Measurements from ENCODE around the gene TMEM129. TPM values are rescaled to one million over a fixed set of nuclear protein-coding genes. Genes with fewer than 3 reads are reported as not detected.

Gene TMEM129, protein sequence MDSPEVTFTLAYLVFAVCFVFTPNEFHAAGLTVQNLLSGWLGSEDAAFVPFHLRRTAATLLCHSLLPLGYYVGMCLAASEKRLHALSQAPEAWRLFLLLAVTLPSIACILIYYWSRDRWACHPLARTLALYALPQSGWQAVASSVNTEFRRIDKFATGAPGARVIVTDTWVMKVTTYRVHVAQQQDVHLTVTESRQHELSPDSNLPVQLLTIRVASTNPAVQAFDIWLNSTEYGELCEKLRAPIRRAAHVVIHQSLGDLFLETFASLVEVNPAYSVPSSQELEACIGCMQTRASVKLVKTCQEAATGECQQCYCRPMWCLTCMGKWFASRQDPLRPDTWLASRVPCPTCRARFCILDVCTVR
- total RNA-seq: 10 to 100 TPM; 27.6 to 42.5 (median 40.3) TPM
- 10 to 100 TPM in 1 of 2 donors, 1 to 10 TPM in 1; 5.6 to 43.2 TPM for polyA plus RNA-seq
- long read RNA-seq, donor 1, transcript TMEM129-202 (4 exons, 2,810 nt): major isoform, 110 of 225 reads
- long read RNA-seq, donor 1, transcript TMEM129-204 (2 exons, 958 nt): minor isoform, 5 of 225 reads
- long read RNA-seq, donor 1, transcript TMEM129-201 (3 exons, 2,678 nt): minor isoform, 20 of 225 reads
- long read RNA-seq, donor 1, partial matches to known transcripts: 56 of 225 reads
- long read RNA-seq, donor 1, other reads (novel, unspliced or antisense): 34 of 225 reads
- long read RNA-seq, donor 2, transcript TMEM129-202 (4 exons, 2,810 nt): major isoform, 7 of 110 reads
- long read RNA-seq, donor 2, partial matches to known transcripts: 76 of 110 reads
- long read RNA-seq, donor 2, other reads (novel, unspliced or antisense): 25 of 110 reads
- long read RNA-seq, donor 3, transcript TMEM129-202 (4 exons, 2,810 nt): major isoform, 73 of 192 reads
- long read RNA-seq, donor 3, transcript TMEM129-201 (3 exons, 2,678 nt): minor isoform, 9 of 192 reads
- long read RNA-seq, donor 3, partial matches to known transcripts: 65 of 192 reads
- long read RNA-seq, donor 3, other reads (novel, unspliced or antisense): 39 of 192 reads

DNA sequence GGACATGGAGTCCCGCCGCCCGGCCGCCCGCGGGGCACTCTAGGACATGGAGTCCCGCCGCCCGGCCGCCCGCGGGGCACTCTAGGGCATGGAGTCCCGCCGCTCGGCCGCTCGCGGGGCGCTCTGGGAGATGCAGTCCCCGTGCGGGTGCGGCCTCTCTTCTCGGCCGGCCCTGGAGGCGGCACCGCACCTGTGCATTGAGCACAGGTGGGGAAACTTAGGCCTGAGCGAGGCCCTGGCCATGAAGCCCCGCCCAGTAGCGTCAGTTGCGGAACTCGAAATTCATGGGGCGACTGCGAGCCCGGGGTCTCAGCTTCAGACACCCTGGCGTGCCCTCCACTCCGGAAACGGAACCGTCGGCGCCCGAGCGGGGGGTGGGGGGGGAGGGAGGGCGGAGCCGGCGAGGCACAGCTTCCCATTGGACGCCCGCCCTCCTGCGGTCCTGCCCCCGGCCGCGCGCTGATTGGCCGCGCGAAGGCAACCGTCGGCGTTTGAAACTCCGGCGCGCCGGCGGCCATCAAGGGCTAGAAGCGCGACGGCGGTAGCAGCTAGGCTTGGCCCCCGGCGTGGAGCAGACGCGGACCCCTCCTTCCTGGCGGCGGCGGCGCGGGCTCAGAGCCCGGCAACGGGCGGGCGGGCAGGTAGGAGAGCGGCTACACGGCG, at the start of gene TMEM129, which contains the start of gene TACC3:
Gene TMEM129, minus strand, starts transcription at position 321 of the 663 bp plus-strand sequence. CDS start 486 bp downstream, outside the sequence.
Gene TACC3, plus strand, starts transcription at position 519 of the 663 bp plus-strand sequence. CDS start 1,901 bp downstream, outside the sequence.
- intact Hi-C loops (cut with DNase I): loop anchor here in 1 of 4 donors (5.0 kb wide), 1 partner anchor 374 kb away; the partner anchor contains the start of gene UVSSA
- Histone ChIP-seq H3K27me3 (no peaks in the 10 kb centered on the region), H3K36me3 (no peaks in the 10 kb centered on the region), H3K9me3 (no peaks in the 10 kb centered on the region), H3K27ac (peak within 1 kb of the TSS; percentile 0 to 90), H3K4me3 (peak within 1 kb of the TSS; percentile 46), H3K4me1 (ENCODE audit: insufficient read depth) (peaks cover 8% of the 10 kb centered on the region)
- peak; percentile 91 to 94 (median 92) for DNase-seq
- TF ChIP-seq POLR2A (IDR thresholded peaks at IDR 0.05) (peak; percentile 18), EP300 (IDR thresholded peaks at IDR 0.05) (no peak)
- TF ChIP-seq, protein P1, sequence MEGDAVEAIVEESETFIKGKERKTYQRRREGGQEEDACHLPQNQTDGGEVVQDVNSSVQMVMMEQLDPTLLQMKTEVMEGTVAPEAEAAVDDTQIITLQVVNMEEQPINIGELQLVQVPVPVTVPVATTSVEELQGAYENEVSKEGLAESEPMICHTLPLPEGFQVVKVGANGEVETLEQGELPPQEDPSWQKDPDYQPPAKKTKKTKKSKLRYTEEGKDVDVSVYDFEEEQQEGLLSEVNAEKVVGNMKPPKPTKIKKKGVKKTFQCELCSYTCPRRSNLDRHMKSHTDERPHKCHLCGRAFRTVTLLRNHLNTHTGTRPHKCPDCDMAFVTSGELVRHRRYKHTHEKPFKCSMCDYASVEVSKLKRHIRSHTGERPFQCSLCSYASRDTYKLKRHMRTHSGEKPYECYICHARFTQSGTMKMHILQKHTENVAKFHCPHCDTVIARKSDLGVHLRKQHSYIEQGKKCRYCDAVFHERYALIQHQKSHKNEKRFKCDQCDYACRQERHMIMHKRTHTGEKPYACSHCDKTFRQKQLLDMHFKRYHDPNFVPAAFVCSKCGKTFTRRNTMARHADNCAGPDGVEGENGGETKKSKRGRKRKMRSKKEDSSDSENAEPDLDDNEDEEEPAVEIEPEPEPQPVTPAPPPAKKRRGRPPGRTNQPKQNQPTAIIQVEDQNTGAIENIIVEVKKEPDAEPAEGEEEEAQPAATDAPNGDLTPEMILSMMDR (IDR thresholded peaks at IDR 0.05): no peak
- 0 to 2% (median 2%) methylated on average over 21 to 83 of the region's 83 CpGs for WGBS, 3 donors

DNA sequence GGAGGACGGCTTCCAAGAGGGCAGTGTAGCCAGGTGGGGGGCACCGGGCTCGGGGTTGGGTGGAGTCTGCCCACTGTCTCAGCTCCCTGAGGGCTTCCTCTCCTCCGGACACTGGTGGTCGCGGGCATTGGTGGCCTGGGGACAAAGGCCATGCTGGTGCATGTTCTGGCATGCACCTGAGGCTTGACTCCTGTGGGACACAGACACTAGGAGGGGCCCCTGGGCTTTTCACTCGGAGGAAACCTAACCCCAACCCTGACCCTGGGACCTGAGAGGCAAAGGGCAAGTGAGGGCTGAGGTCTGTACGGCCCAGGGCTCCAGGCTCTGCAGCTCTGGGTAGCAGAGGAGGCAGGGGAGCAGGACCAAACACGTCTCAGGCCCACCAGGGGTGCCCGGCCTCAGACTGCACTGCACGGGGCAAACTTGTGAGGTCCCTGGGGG, 49.7 kb upstream of the TMEM129 start:
- WGBS, 3 donors: 77 to 85% (median 81%) methylated on average over 10 to 11 of the region's 11 CpGs
- Histone ChIP-seq H3K27me3 (no peaks in the 10 kb centered on the region), H3K36me3 (no peaks in the 10 kb centered on the region), H3K4me3 (no peak overlapping the region), H3K4me1 (ENCODE audit: insufficient read depth) (no peaks in the 10 kb centered on the region), H3K27ac (no peak overlapping the region), H3K9me3 (no peaks in the 10 kb centered on the region)
- TF ChIP-seq, protein P1 (IDR thresholded peaks at IDR 0.05): no peak
- TF ChIP-seq POLR2A (IDR thresholded peaks at IDR 0.05): no peak
- no peak for TF ChIP-seq EP300 (IDR thresholded peaks at IDR 0.05)
- DNase-seq: no peak
- intact Hi-C loops (cut with DNase I): no loop called here

DNA sequence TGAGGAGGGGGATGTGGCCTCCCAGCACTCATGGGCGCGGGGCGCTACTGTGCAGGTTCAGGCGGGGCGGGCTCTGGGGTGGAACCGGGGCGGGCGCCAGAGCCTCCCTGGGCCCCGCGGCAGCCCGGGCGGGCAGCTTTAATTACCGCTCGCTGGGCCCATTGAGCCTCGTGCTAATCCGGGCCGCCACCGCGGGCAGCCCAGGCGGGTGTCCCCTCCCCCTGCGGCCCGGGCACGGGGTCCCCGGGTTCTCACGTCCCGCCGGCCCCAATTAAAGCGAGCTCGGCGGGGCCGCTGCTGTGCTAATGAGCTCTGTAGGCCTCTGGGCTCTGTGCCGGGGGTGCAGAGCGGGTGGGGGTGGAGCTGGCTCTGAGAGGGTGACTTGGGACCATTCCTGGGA, 49.1 kb upstream of the TMEM129 start:
- no peak overlapping the region for H3K4me3 ChIP-seq
- intact Hi-C loops (cut with DNase I): no loop called here
- no peak for DNase-seq
- no peaks in the 10 kb centered on the region for H3K27me3 ChIP-seq
- WGBS, 3 donors: 55 to 66% (median 62%) methylated on average over 29 to 33 of the region's 33 CpGs
- no peaks in the 10 kb centered on the region for H3K4me1 ChIP-seq (ENCODE audit: insufficient read depth)
- no peaks in the 10 kb centered on the region for H3K36me3 ChIP-seq
- no peak overlapping the region for H3K27ac ChIP-seq
- TF ChIP-seq, protein P1 (IDR thresholded peaks at IDR 0.05): no peak
- TF ChIP-seq POLR2A (IDR thresholded peaks at IDR 0.05) (no peak), EP300 (IDR thresholded peaks at IDR 0.05) (no peak)
- no peaks in the 10 kb centered on the region for H3K9me3 ChIP-seq

DNA sequence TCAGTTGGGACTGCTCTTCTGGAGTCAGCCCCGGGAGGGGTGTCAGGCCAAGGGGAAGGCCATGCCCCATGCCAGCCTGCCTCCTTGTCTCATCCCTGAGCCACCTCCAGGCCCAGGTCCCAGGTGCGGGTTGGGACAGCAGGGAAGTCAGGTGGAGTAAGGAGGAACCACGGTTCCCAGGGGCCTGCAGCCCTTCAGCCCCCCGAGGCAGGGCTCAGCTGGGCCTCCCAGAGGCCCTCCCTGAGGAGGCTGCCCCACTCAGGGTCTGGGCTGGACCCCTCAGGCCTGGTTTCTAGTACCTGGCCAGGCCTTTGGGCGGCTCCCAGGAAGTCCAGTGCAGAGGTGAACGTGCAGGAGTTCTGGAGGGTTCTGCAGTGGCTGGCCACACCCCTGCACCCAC, 48.6 kb upstream of the TMEM129 start:
- H3K4me3 ChIP-seq: no peak overlapping the region
- no peaks in the 10 kb centered on the region for H3K9me3 ChIP-seq
- no peak for DNase-seq
- no peaks in the 10 kb centered on the region for H3K36me3 ChIP-seq
- H3K27ac ChIP-seq: no peak overlapping the region
- TF ChIP-seq, protein P1 (IDR thresholded peaks at IDR 0.05): no peak
- TF ChIP-seq EP300 (IDR thresholded peaks at IDR 0.05) (no peak), POLR2A (IDR thresholded peaks at IDR 0.05) (no peak)
- H3K4me1 ChIP-seq (ENCODE audit: insufficient read depth): no peaks in the 10 kb centered on the region
- no peaks in the 10 kb centered on the region for H3K27me3 ChIP-seq
- intact Hi-C loops (cut with DNase I): no loop called here
- 83 to 90% (median 86%) methylated on average over 6 of the region's 6 CpGs for WGBS, 3 donors

Measured in ovary (tissue), 10 donors.